ENCODE measurements around the gene ARL1. TPM values are rescaled to one million over a fixed set of nuclear protein-coding genes. Genes with fewer than 3 reads are reported as not detected.

Gene ARL1
- total and polyA plus RNA-seq, 9 of the 15 experiments (the other 6 are each of a cell fraction or from before 2014, with no cell fraction given), result 53.0 to 127 (median 68.6) TPM

DNA sequence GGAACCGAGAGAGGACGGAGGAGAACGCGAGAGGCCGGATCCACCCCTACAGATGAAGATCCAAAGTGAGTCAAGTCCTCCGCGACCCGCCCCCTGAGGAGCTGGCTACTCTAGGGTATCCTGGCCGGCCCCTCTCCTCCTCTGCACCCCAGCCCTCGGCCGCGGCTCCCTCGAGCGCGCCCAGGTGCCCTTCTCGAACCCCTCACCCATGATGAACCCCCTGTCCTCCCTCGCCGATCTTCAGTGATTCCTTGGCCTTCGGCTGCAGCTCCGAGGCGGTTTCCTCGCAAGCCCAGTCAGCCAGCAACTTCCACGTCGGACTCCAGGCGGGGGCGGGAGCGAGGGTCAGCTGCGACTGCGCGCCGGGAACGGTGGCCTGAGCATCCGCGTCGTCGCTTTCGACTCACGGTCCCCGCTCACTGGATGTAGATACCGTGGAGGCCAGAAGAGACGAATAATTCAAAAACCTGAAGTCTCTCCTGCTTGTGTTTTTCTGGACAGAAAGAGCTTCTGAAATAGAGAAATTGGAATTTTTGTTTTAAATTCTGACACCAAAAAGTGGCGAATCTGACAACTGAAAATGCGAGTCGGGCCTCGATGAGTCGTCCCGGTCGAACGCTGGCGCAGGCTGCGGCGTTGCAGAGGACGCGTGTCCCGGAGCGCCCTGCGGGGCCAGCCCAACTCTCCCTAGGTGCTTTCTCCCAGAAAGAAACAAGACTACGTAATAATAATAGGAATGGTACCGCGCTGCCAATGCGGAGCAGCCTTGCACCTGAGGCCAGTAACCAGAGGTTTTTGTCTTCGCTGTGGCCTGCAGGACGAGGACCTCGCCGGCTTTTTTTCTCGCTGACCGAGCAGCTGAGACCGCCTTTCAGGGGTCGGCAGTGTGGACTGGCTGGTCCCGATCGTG, at the start of gene ARL1 (continued):
- no peak for TF ChIP-seq STAT5B (CRISPR knock-in tag; IDR thresholded peaks at IDR 0.05)
- TF ChIP-seq HDAC8 (tag; IDR thresholded peaks at IDR 0.05), result no peak
- no peak for TF ChIP-seq BRD9 (IDR thresholded peaks at IDR 0.05; ENCODE audit: low read depth, partially characterized antibody)
- TF ChIP-seq SMAD1 (IDR thresholded peaks at IDR 0.05; ENCODE audit: low read depth, low read length, partially characterized antibody), result peak; percentile 42
- TF ChIP-seq GABPA (tag; conservative IDR thresholded peaks at IDR 0.05; ENCODE audit: low read depth), result peak; percentile 45; the same call in 1 of the 2 replicates
- 0 out of 2 replicates have a peak, but pooled peaks have one; percentile 9 for TF ChIP-seq GATAD2B (IDR thresholded peaks at IDR 0.05; ENCODE audit: borderline replicate concordance)
- TF ChIP-seq, protein P1, sequence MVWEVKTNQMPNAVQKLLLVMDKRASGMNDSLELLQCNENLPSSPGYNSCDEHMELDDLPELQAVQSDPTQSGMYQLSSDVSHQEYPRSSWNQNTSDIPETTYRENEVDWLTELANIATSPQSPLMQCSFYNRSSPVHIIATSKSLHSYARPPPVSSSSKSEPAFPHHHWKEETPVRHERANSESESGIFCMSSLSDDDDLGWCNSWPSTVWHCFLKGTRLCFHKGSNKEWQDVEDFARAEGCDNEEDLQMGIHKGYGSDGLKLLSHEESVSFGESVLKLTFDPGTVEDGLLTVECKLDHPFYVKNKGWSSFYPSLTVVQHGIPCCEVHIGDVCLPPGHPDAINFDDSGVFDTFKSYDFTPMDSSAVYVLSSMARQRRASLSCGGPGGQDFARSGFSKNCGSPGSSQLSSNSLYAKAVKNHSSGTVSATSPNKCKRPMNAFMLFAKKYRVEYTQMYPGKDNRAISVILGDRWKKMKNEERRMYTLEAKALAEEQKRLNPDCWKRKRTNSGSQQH (CRISPR knock-in tag; IDR thresholded peaks at IDR 0.05), result no peak
- TF ChIP-seq ZNF274 (IDR thresholded peaks at IDR 0.05; ENCODE audit: borderline replicate concordance, low read depth, low read length), result no peak
- no peak for TF ChIP-seq GTF2A2 (tag; IDR thresholded peaks at IDR 0.05)
- TF ChIP-seq, protein P2, sequence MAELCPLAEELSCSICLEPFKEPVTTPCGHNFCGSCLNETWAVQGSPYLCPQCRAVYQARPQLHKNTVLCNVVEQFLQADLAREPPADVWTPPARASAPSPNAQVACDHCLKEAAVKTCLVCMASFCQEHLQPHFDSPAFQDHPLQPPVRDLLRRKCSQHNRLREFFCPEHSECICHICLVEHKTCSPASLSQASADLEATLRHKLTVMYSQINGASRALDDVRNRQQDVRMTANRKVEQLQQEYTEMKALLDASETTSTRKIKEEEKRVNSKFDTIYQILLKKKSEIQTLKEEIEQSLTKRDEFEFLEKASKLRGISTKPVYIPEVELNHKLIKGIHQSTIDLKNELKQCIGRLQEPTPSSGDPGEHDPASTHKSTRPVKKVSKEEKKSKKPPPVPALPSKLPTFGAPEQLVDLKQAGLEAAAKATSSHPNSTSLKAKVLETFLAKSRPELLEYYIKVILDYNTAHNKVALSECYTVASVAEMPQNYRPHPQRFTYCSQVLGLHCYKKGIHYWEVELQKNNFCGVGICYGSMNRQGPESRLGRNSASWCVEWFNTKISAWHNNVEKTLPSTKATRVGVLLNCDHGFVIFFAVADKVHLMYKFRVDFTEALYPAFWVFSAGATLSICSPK (IDR thresholded peaks at IDR 0.05; ENCODE audit: borderline replicate concordance), result no peak
- TF ChIP-seq POLR2AphosphoS5 (IDR thresholded peaks at IDR 0.05; ENCODE audit: control insufficient read depth, insufficient read depth, low read depth, low read length), result peak; percentile 73
- no peak for TF ChIP-seq SETDB1 (IDR thresholded peaks at IDR 0.05; ENCODE audit: low read length)
- TF ChIP-seq EZH2 (IDR thresholded peaks at IDR 0.05; ENCODE audit: borderline replicate concordance, low read depth, low read length), result no peak
- TF ChIP-seq, protein P3, sequence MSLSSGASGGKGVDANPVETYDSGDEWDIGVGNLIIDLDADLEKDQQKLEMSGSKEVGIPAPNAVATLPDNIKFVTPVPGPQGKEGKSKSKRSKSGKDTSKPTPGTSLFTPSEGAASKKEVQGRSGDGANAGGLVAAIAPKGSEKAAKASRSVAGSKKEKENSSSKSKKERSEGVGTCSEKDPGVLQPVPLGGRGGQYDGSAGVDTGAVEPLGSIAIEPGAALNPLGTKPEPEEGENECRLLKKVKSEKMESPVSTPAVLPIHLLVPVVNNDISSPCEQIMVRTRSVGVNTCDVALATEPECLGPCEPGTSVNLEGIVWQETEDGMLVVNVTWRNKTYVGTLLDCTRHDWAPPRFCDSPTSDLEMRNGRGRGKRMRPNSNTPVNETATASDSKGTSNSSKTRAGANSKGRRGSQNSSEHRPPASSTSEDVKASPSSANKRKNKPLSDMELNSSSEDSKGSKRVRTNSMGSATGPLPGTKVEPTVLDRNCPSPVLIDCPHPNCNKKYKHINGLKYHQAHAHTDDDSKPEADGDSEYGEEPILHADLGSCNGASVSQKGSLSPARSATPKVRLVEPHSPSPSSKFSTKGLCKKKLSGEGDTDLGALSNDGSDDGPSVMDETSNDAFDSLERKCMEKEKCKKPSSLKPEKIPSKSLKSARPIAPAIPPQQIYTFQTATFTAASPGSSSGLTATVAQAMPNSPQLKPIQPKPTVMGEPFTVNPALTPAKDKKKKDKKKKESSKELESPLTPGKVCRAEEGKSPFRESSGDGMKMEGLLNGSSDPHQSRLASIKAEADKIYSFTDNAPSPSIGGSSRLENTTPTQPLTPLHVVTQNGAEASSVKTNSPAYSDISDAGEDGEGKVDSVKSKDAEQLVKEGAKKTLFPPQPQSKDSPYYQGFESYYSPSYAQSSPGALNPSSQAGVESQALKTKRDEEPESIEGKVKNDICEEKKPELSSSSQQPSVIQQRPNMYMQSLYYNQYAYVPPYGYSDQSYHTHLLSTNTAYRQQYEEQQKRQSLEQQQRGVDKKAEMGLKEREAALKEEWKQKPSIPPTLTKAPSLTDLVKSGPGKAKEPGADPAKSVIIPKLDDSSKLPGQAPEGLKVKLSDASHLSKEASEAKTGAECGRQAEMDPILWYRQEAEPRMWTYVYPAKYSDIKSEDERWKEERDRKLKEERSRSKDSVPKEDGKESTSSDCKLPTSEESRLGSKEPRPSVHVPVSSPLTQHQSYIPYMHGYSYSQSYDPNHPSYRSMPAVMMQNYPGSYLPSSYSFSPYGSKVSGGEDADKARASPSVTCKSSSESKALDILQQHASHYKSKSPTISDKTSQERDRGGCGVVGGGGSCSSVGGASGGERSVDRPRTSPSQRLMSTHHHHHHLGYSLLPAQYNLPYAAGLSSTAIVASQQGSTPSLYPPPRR (CRISPR knock-in tag; IDR thresholded peaks at IDR 0.05; ENCODE audit: borderline replicate concordance), result no peak
- TF ChIP-seq, protein P4, sequence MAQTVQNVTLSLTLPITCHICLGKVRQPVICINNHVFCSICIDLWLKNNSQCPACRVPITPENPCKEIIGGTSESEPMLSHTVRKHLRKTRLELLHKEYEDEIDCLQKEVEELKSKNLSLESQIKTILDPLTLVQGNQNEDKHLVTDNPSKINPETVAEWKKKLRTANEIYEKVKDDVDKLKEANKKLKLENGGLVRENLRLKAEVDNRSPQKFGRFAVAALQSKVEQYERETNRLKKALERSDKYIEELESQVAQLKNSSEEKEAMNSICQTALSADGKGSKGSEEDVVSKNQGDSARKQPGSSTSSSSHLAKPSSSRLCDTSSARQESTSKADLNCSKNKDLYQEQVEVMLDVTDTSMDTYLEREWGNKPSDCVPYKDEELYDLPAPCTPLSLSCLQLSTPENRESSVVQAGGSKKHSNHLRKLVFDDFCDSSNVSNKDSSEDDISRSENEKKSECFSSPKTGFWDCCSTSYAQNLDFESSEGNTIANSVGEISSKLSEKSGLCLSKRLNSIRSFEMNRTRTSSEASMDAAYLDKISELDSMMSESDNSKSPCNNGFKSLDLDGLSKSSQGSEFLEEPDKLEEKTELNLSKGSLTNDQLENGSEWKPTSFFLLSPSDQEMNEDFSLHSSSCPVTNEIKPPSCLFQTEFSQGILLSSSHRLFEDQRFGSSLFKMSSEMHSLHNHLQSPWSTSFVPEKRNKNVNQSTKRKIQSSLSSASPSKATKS (CRISPR knock-in tag; IDR thresholded peaks at IDR 0.05), result no peak

All from K562 (cell line).